Measurements from ENCODE around the gene SELENON. TPM values are rescaled to one million over a fixed set of nuclear protein-coding genes. Genes with fewer than 3 reads are reported as not detected.

SELENON gene
- total RNA-seq, 3 donors from 2014 or later, result 16.6 to 39.0 (median 22.1) TPM

DNA sequence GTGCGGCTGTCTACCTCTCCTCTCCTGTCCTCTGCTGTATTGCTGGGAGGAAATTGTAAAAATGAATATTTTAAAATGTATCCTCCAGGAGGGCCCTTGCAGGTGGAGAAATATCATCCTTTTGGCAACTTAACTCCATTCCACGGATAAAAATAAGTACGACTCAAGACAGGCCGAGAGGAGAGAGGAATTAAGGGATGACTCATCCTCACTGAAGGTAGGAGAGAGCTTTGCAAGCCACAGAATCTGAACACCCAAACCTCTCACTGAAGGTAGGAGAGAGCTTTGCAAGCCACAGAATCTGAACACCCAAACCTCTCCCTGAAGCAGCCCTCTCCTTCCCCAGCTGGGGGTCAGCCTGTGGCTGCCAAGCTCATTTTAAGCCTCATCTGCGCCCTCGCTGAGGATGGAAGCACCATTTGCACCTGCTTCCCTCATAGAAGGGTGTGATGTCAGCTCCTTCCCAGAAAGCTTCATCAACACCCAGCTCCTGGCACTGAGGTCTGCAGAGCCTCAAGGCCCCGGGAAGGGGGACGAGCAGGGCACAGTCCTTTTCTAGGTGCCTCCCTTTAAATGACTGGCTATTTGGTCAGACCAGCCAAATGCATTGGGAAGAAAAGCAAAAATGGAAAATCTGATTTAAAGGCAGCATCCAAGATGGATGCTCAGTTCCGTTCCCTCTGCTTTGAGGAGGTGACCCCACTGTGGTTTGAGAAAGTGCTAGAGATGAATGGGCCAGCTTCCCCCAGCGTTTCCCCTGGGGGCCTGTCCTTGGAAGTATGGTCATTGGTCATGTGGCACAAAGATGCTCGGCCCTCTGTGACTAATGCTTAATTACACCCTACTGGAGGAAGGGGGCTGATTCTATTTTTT is 12.9 kb upstream of the SELENON start:
- intact Hi-C loops (cut with DNase I; ENCODE audit: low total_unique reads), result no loop called here
- Histone ChIP-seq H3K4me3 (no peak overlapping the region), H3K4me1 (no peaks in the 10 kb centered on the region), H3K9me3 (no peaks in the 10 kb centered on the region), H3K27me3 (no peaks in the 10 kb centered on the region), H3K36me3 (no peaks in the 10 kb centered on the region), H3K27ac (no peak overlapping the region)
- TF ChIP-seq POLR2AphosphoS5 (IDR thresholded peaks at IDR 0.05) (no peak), POLR2A (IDR thresholded peaks at IDR 0.05) (no peak)
- TF ChIP-seq, protein P1, sequence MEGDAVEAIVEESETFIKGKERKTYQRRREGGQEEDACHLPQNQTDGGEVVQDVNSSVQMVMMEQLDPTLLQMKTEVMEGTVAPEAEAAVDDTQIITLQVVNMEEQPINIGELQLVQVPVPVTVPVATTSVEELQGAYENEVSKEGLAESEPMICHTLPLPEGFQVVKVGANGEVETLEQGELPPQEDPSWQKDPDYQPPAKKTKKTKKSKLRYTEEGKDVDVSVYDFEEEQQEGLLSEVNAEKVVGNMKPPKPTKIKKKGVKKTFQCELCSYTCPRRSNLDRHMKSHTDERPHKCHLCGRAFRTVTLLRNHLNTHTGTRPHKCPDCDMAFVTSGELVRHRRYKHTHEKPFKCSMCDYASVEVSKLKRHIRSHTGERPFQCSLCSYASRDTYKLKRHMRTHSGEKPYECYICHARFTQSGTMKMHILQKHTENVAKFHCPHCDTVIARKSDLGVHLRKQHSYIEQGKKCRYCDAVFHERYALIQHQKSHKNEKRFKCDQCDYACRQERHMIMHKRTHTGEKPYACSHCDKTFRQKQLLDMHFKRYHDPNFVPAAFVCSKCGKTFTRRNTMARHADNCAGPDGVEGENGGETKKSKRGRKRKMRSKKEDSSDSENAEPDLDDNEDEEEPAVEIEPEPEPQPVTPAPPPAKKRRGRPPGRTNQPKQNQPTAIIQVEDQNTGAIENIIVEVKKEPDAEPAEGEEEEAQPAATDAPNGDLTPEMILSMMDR (IDR thresholded peaks at IDR 0.05), result no peak
- no peak for DNase-seq (ENCODE audit: low spot score in 2 of 2)

DNA sequence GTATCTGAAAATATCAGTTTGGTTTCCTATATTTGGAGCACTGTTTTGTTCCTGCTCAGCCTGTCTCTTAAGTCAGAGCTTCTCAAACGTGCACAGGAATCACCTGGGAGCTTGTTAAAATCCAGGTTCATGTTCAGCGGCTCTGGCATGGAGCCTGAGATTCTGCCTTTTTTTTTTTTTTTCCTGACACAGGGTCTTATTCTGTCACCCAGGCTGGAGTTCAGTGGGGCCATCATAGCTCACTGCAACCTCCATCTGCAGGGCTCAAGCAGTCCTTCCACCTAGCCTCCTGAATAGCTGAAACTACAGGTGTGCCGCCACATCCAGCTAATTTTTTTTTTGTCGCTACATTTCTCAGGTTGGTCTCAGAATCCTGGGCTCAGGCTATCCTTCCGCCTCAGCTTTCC is 12.2 kb upstream of the SELENON start:
- H3K36me3 ChIP-seq, result no peaks in the 10 kb centered on the region
- no peak overlapping the region for H3K4me3 ChIP-seq
- TF ChIP-seq POLR2A (IDR thresholded peaks at IDR 0.05), result no peak
- TF ChIP-seq, protein P1 (IDR thresholded peaks at IDR 0.05), result no peak
- no peak for TF ChIP-seq POLR2AphosphoS5 (IDR thresholded peaks at IDR 0.05)
- no peak for DNase-seq (ENCODE audit: low spot score in 2 of 2)
- no peaks in the 10 kb centered on the region for H3K9me3 ChIP-seq
- H3K27me3 ChIP-seq, result no peaks in the 10 kb centered on the region
- H3K4me1 ChIP-seq, result no peaks in the 10 kb centered on the region
- no peak overlapping the region for H3K27ac ChIP-seq
- intact Hi-C loops (cut with DNase I; ENCODE audit: low total_unique reads), result no loop called here

DNA sequence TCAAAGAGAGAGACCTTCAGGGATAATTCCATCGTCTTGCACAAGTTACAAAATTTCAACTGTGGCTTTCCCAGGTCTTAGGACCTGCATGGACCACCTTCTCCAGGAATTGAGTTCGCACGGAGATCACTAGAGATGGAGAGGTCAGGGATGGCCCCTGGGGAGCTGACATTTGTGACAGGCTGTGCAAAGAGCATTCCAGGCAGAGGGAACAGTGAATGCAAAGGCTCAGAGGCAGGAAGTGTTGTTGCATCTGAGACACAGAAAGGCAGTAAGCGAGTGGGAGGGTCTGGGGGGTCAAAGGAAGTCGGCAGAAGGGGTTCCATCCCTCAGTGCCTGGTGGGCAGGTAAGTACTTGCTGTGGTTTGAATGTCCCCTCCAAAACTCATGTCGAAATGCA is 9.5 kb upstream of the SELENON start:
- no peak overlapping the region for H3K4me3 ChIP-seq
- intact Hi-C loops (cut with DNase I; ENCODE audit: low total_unique reads), result no loop called here
- no peaks in the 10 kb centered on the region for H3K27me3 ChIP-seq
- TF ChIP-seq POLR2AphosphoS5 (IDR thresholded peaks at IDR 0.05), result no peak
- no peak for TF ChIP-seq POLR2A (IDR thresholded peaks at IDR 0.05)
- TF ChIP-seq, protein P1 (IDR thresholded peaks at IDR 0.05), result no peak
- no peak for DNase-seq (ENCODE audit: low spot score in 2 of 2)
- no peaks in the 10 kb centered on the region for H3K4me1 ChIP-seq
- H3K36me3 ChIP-seq, result no peaks in the 10 kb centered on the region
- H3K9me3 ChIP-seq, result no peaks in the 10 kb centered on the region
- no peak overlapping the region for H3K27ac ChIP-seq

DNA sequence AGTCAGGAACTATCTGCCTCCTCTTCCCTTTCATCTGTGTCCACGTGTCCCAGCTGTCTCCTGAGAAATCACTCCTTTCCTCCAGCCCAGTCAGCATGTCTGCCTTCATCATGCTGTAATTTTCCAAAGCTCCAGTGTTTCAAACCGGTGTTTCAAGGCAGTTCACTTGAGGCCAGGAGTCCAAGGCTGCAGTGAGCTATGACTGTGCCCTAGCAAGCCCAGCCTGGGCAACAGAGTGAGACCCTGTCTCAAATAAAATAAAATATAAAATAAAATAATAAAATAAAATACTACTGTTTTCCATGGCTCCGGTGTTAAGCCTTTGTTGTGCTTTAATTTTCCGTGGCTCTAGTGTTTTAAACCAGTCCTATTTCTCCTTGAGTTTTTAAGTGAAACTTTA is 7.9 kb upstream of the SELENON start:
- no peak overlapping the region for H3K27ac ChIP-seq
- H3K9me3 ChIP-seq, result no peaks in the 10 kb centered on the region
- intact Hi-C loops (cut with DNase I; ENCODE audit: low total_unique reads), result no loop called here
- H3K4me3 ChIP-seq, result no peak overlapping the region
- H3K36me3 ChIP-seq, result no peaks in the 10 kb centered on the region
- no peak for DNase-seq (ENCODE audit: low spot score in 2 of 2)
- no peaks in the 10 kb centered on the region for H3K27me3 ChIP-seq
- H3K4me1 ChIP-seq, result peaks cover 0 to 4% of the 10 kb centered on the region in 2 donors
- TF ChIP-seq, protein P1 (IDR thresholded peaks at IDR 0.05), result no peak
- TF ChIP-seq POLR2AphosphoS5 (IDR thresholded peaks at IDR 0.05) (no peak), POLR2A (IDR thresholded peaks at IDR 0.05) (no peak)

DNA sequence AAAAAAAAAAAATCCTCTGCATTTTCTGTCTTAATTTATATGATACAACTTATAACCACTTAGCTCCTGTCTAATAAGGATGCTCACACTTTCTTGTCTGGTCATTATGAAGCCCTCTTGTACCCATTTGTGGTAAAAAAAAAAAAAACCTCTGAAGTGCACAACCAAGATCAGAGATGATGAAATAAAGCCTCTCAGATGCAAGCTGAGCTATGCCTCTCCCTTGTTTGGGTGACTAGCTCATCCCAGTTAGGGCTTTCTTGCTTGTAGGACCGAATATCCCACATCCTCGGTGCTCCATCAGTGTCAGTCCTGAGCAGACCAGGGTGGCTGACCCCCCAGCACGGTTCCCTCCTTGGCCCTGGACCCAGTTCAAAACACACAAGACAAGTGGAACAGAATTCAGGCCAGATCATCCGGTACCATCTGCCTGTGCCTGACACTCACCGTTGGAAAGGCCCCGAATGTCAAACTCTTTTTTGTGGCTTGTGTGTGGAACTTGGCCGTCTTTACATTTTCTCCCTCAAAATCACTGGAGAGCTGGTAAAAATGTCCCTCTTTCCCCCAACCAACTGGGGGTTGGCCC is 6.3 kb upstream of the SELENON start:
- Histone ChIP-seq H3K27ac (no peak overlapping the region), H3K4me1 (peaks cover 0 to 4% of the 10 kb centered on the region in 2 donors), H3K9me3 (no peaks in the 10 kb centered on the region), H3K36me3 (no peaks in the 10 kb centered on the region), H3K27me3 (no peaks in the 10 kb centered on the region), H3K4me3 (no peak overlapping the region)
- intact Hi-C loops (cut with DNase I; ENCODE audit: low total_unique reads), result no loop called here
- no peak for DNase-seq (ENCODE audit: low spot score in 2 of 2)
- TF ChIP-seq POLR2A (IDR thresholded peaks at IDR 0.05), result no peak
- TF ChIP-seq, protein P1 (IDR thresholded peaks at IDR 0.05), result no peak
- no peak for TF ChIP-seq POLR2AphosphoS5 (IDR thresholded peaks at IDR 0.05)

Data from breast epithelium (tissue), 4 donors.